Heart left ventricle (tissue), 16 donors: ENCODE results near the gene RAB3C. TPM values are rescaled to one million over a fixed set of nuclear protein-coding genes. Genes with fewer than 3 reads are reported as not detected.
"Not testable (repeated sequence)": the region's sequence is repeated elsewhere in the genome, so short reads cannot be mapped to it uniquely, and the experiment has no call there.

Experiments
- ATAC-seq, 4 donors: fragments of 200-7000 bp; cut with Tn5 transposase; one replicate each; pipeline ENCODE4 v1.9.1; 2020 to 2022; ENCODE audit warnings: moderate library complexity in 4 of 4, mild to moderate bottlenecking in 3 of 4, moderate number of reproducible peaks in 1 of 4
- DNase-seq, 5 donors: peaks; one replicate each; pipeline ENCODE4 v3.0.0-alpha.2; 2020
- H3K27ac ChIP-seq, 12 donors: fragments of 200-600 bp; sonication (generic) in 4 of 12; one replicate each; pipeline versions ENCODE4 v1.5.0 to v1.8.0; 2016 to 2022; ENCODE audit warnings: mild to moderate bottlenecking in 2 of 12
- H3K27me3 ChIP-seq, 9 donors: fragments of 200-600 bp; sonication (generic) in 2 of 9; one replicate each; pipeline versions ENCODE4 v1.5.1 to v1.8.0; 2016 to 2022; ENCODE audit warnings: mild to moderate bottlenecking in 3 of 9
- H3K36me3 ChIP-seq, 9 donors: fragments of 200-600 bp; sonication (generic) in 2 of 9; one replicate each; pipeline versions ENCODE4 v1.5.0 to v1.8.0; 2018 to 2022; ENCODE audit warnings: mild to moderate bottlenecking in 2 of 9
- H3K4me1 ChIP-seq, 12 donors: fragments of 200-600 bp; sonication (generic) in 4 of 12; one replicate each; pipeline versions ENCODE4 v1.5.0 to v1.8.0; 2016 to 2022; ENCODE audit warnings: mild to moderate bottlenecking in 3 of 12
- H3K4me3 ChIP-seq, 12 donors: fragments of 200-600 bp; sonication (generic) in 4 of 12; one replicate each; pipeline versions ENCODE4 v1.5.0 to v1.8.0; 2017 to 2022; ENCODE audit warnings: mild to moderate bottlenecking in 9 of 12, moderate library complexity in 4 of 12
- H3K9me3 ChIP-seq, 12 donors: fragments of 200-600 bp; sonication (generic) in 4 of 12; one replicate each; pipeline versions ENCODE4 v1.5.0 to v1.8.0; 2016 to 2022; ENCODE audit warnings: mild to moderate bottlenecking in 1 of 12
- POLR2A ChIP-seq, 2 donors: fragments of 450-650 bp; IDR thresholded peaks; one replicate each; pipeline ENCODE4 v1.6.1; 2017; ENCODE audit warnings: antibody characterized with exemption in 2 of 2, mild to moderate bottlenecking in 2 of 2, moderate library complexity in 2 of 2
- WGBS, 4 donors: extraction: QIAGEN DNeasy Blood & Tissue Kit in 2 of 4; methylation state at CpG; one replicate each; pipeline versions ENCODE4 v1.1.5 to v1.1.7; 2013 to 2018; 5-methylcytosine and 5-hydroxymethylcytosine counted together
- intact Hi-C, 10 donors: fragments of 100-400 bp; cut with DNase I; formaldehyde crosslinking; loops; one replicate each; pipeline versions ENCODE4 v1.11.1 to v1.14.2; 2022
- polyA plus RNA-seq, 2 donors: library from polyadenylated mRNA; stranded (reverse); fragments of 200-250 nt; gene quantifications; one replicate each; pipeline ENCODE4 v1.2.3, GENCODE V29; 2013
- total RNA-seq, 9 donors: library from RNA; depleted of rRNA in 2 of 9; stranded (reverse); fragments of >200 nt in 2 of 9; fragmentation: NEBNext Ultra II Directional in 3 of 9; extraction: Animal tissue kit (Norgen Biotek cat#: 25700) in 3 of 9; gene quantifications; one replicate each; pipeline versions ENCODE4 v1.1.0 to v1.2.4, GENCODE V29; 2016 to 2023
- TF ChIP-seq, protein P1 (sequence below), 12 donors: fragments of 200-600 bp; sonication (generic) in 4 of 12; IDR thresholded peaks; one replicate each; pipeline versions ENCODE4 v1.5.0 to v1.8.0; 2018 to 2022; ENCODE audit warnings: antibody characterized with exemption in 12 of 12, mild to moderate bottlenecking in 5 of 12
- donor health status: ischemic (EF 13 %, LVEDD 7.1; RV severe dilation, severe dysfunction).
- donor health status: healthy with polysubstance abuse.
- donor health status: DM: no; HTN: yes; CAD: no.
- donor health status: DM: no; HTN: no; CAD: no.
- donor health status: ischemic (EF 25% LVEDD 6.9; RV normal size, moderate dysfunction).
- donor health status: ischemic (EF 25% LVEDD 5.7; RV mildly dilated, moderate dysfunction).
- donor health status: healthy.
- donor health status: DM: yes; HTN: yes; CAD: no.
- donor health status: ischemic (EF 35%, LVEDD 5.7; RV mildly dilated, moderate dysfunction).
- donor health status: nonischemic (EF 11% LVEDD 7.7; RV severe dilation, severe dysfunction).
- donor health status: DM: yes; HTN: yes; CAD: no.
- donor health status: PGD.
- donor health status: ischemic (EF 29% LVEDD 5.4; RV normal size, mild dysfunction).
- donor health status: nonischemic (EF 23%, LVEDD 6.1; RV moderate dilation, normal function).

RAB3C gene
- total and polyA plus RNA-seq, 11 donors, result 0.04 to 3.8 (median 0.57) TPM; not detected in 2

DNA sequence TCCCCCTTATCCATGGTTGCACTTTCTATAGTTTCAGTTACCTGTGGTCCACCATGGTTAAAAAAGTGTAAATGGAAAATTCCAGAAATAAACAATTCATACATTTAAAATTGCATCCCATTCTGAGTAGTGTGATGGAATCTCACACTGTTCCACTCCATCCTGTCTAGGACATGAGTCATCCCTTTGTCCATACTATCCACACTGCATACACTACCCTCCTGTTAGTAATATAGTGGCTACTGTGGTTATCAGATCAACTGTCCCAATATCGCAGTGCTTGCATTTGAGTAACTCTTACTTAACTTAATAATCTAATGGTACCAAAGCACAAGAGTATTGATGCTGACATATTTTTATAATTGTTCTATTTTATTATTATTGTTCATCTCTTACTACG, 100.7 kb downstream of the RAB3C start:
- H3K27ac ChIP-seq, result no peak overlapping the region
- no peaks in the 10 kb centered on the region for H3K4me1 ChIP-seq
- no peaks in the 10 kb centered on the region for H3K36me3 ChIP-seq
- ATAC-seq (no peak), DNase-seq (no peak)
- no peaks in the 10 kb centered on the region for H3K9me3 ChIP-seq
- no peak overlapping the region for H3K4me3 ChIP-seq
- intact Hi-C loops, result no loop called here
- TF ChIP-seq, protein P1, sequence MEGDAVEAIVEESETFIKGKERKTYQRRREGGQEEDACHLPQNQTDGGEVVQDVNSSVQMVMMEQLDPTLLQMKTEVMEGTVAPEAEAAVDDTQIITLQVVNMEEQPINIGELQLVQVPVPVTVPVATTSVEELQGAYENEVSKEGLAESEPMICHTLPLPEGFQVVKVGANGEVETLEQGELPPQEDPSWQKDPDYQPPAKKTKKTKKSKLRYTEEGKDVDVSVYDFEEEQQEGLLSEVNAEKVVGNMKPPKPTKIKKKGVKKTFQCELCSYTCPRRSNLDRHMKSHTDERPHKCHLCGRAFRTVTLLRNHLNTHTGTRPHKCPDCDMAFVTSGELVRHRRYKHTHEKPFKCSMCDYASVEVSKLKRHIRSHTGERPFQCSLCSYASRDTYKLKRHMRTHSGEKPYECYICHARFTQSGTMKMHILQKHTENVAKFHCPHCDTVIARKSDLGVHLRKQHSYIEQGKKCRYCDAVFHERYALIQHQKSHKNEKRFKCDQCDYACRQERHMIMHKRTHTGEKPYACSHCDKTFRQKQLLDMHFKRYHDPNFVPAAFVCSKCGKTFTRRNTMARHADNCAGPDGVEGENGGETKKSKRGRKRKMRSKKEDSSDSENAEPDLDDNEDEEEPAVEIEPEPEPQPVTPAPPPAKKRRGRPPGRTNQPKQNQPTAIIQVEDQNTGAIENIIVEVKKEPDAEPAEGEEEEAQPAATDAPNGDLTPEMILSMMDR (IDR thresholded peaks at IDR 0.05), result no peak
- no peak for TF ChIP-seq POLR2A (IDR thresholded peaks at IDR 0.05)
- 96 to 99% (median 97%) methylated on average over 2 of the region's 2 CpGs for WGBS, 4 donors
- H3K27me3 ChIP-seq, result no peaks in the 10 kb centered on the region

DNA sequence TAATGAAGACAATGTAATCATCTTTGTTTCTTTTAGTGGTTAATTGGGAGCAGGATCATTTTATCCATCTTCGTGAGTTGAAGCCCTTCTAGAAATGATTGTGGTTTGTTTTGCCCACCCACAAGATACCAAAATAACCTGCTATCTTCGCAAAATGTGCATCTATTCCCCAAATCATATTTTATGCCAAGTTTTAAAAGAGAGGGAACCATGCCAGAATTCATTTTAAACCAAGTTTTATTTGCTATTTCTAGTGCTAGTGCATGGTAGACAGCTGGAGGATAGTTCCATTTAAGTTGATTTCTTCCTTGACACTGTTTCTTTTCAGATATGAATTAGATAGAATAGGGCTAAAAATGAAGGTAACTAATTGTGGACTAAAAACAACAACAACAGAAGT, 104.2 kb downstream of the RAB3C start:
- DNase-seq (no peak), ATAC-seq (no peak)
- H3K27ac ChIP-seq, result no peak overlapping the region
- no peaks in the 10 kb centered on the region for H3K9me3 ChIP-seq
- H3K36me3 ChIP-seq, result no peaks in the 10 kb centered on the region
- H3K4me3 ChIP-seq, result no peak overlapping the region
- no peaks in the 10 kb centered on the region for H3K27me3 ChIP-seq
- intact Hi-C loops, result no loop called here
- 69 to 76% (median 74%) methylated on average over 2 of the region's 2 CpGs for WGBS, 4 donors
- TF ChIP-seq POLR2A (IDR thresholded peaks at IDR 0.05), result no peak
- TF ChIP-seq, protein P1 (IDR thresholded peaks at IDR 0.05), result no peak
- H3K4me1 ChIP-seq, result no peaks in the 10 kb centered on the region

DNA sequence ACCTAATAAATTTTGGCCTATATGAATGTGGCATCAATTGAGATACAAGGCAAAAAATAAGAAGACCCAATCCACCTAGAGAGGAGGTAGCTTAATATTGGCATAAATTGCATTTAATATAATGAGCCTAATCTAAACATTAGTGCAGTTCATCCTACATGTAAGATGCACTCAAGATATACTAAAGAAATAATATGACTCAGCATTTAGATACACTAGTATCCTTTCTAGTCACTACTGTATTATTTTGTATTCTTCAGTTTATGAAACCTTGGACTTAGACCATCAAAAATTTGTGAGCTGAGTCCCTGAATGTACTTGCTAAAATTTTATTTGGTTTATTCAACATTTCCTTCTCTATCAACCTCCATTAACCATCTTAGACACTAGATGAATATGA, 104.7 kb downstream of the RAB3C start:
- DNase-seq (no peak), ATAC-seq (no peak)
- H3K9me3 ChIP-seq, result no peaks in the 10 kb centered on the region
- TF ChIP-seq, protein P1 (IDR thresholded peaks at IDR 0.05), result no peak
- no peak for TF ChIP-seq POLR2A (IDR thresholded peaks at IDR 0.05)
- H3K36me3 ChIP-seq, result no peaks in the 10 kb centered on the region
- intact Hi-C loops, result no loop called here
- no peak overlapping the region for H3K27ac ChIP-seq
- H3K4me1 ChIP-seq, result no peaks in the 10 kb centered on the region
- H3K27me3 ChIP-seq, result no peaks in the 10 kb centered on the region
- no peak overlapping the region for H3K4me3 ChIP-seq

DNA sequence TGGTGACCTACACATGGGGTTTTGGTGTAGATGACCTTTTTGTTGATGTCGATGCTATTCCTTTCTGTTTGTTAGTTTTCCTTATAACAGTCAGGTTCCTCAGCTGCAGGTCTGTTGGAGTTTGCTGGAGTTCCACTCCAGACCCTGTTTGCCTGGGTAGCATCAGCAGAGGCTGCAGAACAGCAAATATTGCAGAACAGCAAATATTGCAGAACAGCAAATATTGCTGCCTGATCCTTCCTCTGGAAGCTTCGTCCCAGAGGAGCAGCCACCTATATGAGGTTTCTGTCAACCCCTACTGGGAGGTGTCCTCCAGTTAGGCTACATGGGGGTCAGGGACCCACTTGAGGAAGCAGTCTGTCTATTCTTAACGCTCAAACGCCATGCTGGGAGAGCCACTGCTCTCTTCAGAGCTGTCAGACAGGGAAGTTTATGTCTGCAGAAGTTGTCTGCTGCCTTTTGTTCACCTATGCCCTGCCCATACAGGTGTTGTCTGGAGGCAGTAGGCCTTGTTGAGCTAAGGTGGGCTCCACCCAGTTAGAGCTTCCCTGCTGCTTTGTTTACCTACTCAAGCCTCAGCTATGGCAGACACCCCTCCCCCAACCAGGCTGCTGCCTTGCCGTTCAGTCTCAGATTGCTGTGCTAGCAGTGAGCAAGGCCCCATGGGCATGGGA, 116.3 kb downstream of the RAB3C start:
- ATAC-seq, H3K27ac ChIP-seq, H3K4me3 ChIP-seq, DNase-seq, H3K27me3 ChIP-seq, H3K36me3 ChIP-seq, H3K4me1 ChIP-seq, intact Hi-C loops: not testable (repeated sequence)
- WGBS, 4 donors, result 82 to 97% (median 88%) methylated on average over 4 to 5 of the region's 5 CpGs
- H3K9me3 ChIP-seq, result peaks cover 0 to 20% (median 5%) of the 10 kb centered on the region in 12 donors

DNA sequence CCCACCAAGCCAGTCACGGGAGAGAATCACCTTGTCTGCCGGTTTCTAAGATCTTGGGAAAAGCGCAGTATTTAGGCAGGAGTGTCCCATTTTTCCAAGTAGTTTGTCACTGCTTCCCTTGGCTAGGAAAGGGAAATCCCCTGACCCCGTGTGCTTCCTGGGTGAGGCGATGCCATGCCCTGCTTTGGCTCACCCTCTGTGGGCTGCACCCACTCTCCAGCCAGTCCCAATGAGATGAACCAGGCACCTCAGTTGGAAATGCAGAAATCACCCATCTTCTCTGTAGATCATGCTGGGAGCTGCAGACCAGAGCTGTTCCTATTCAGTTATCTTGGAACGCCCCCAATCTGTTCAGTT, 116.9 kb downstream of the RAB3C start:
- no peak for DNase-seq
- intact Hi-C loops, result no loop called here
- no peaks in the 10 kb centered on the region for H3K27me3 ChIP-seq
- TF ChIP-seq, protein P1 (IDR thresholded peaks at IDR 0.05), result no peak
- no peak for TF ChIP-seq POLR2A (IDR thresholded peaks at IDR 0.05)
- 82 to 93% (median 86%) methylated on average over 5 to 6 of the region's 6 CpGs for WGBS, 4 donors
- H3K4me1 ChIP-seq, result peaks cover 0 to 3% (median 0%) of the 10 kb centered on the region in 12 donors
- H3K4me3 ChIP-seq, result no peak overlapping the region
- no peak for ATAC-seq
- H3K36me3 ChIP-seq, result no peaks in the 10 kb centered on the region
- H3K9me3 ChIP-seq, result peaks cover 0 to 20% (median 5%) of the 10 kb centered on the region in 12 donors
- no peak overlapping the region for H3K27ac ChIP-seq
